Mucosa of descending colon (tissue), 3 donors: Measurements from ENCODE around the gene SLC12A7. TPM values are rescaled to one million over a fixed set of nuclear protein-coding genes. Genes with fewer than 3 reads are reported as not detected.

Experiments used
- ATAC-seq: fragments of 200-7000 bp; cut with Tn5 transposase; one replicate; pipeline ENCODE4 v1.9.1; 2020; ENCODE audit warnings: mild to moderate bottlenecking, moderate library complexity
- DNase-seq, 3 donors: peaks; one replicate each; pipeline ENCODE4 v3.0.0-alpha.2; 2020
- H3K36me3 ChIP-seq: fragments of 200-600 bp; one replicate; pipeline ENCODE4 v1.8.0; 2021; ENCODE audit warnings: low read depth, mild to moderate bottlenecking
- H3K4me1 ChIP-seq: fragments of 200-600 bp; one replicate; pipeline ENCODE4 v1.8.0; 2021; ENCODE audit warnings: low read depth, mild to moderate bottlenecking
- H3K4me3 ChIP-seq: fragments of 200-600 bp; one replicate; pipeline ENCODE4 v1.8.0; 2021; ENCODE audit warnings: mild to moderate bottlenecking
- H3K9me3 ChIP-seq: fragments of 200-600 bp; one replicate; pipeline ENCODE4 v1.8.0; 2021; ENCODE audit warnings: mild to moderate bottlenecking
- intact Hi-C, 2 donors: fragments of 100-400 bp; cut with DNase I in 1 of 2; cut with micrococcal nuclease in 1 of 2; formaldehyde crosslinking; loops; one replicate each; pipeline versions ENCODE4 v1.11.0 to v1.11.1; 2022; cut with DNase I, micrococcal nuclease
- total RNA-seq, 3 donors: library from RNA; stranded (reverse); fragmentation: NEBNext Ultra II Directional in 2 of 3; extraction: Animal tissue kit (Norgen Biotek cat#: 25700) in 2 of 3; gene quantifications; one replicate each; pipeline versions ENCODE4 v1.2.1 to v1.2.4, GENCODE V29; 2021 to 2023
- TF ChIP-seq, protein P1 (sequence below): fragments of 200-600 bp; IDR thresholded peaks from one replicate; pipeline ENCODE4 v1.8.0; 2022; ENCODE audit warnings: antibody characterized with exemption, mild to moderate bottlenecking
- donor health status: DM: no; HTN: no; CAD: no; lungs with moderate emphysema.
- donor health status: DM: no; HTN: no; CAD: no.
- donor health status: DM: no; HTN: yes; CAD: no.

SLC12A7 gene
- total RNA-seq, 3 donors from 2014 or later = 80.5 to 97.4 (median 94.1) TPM

DNA sequence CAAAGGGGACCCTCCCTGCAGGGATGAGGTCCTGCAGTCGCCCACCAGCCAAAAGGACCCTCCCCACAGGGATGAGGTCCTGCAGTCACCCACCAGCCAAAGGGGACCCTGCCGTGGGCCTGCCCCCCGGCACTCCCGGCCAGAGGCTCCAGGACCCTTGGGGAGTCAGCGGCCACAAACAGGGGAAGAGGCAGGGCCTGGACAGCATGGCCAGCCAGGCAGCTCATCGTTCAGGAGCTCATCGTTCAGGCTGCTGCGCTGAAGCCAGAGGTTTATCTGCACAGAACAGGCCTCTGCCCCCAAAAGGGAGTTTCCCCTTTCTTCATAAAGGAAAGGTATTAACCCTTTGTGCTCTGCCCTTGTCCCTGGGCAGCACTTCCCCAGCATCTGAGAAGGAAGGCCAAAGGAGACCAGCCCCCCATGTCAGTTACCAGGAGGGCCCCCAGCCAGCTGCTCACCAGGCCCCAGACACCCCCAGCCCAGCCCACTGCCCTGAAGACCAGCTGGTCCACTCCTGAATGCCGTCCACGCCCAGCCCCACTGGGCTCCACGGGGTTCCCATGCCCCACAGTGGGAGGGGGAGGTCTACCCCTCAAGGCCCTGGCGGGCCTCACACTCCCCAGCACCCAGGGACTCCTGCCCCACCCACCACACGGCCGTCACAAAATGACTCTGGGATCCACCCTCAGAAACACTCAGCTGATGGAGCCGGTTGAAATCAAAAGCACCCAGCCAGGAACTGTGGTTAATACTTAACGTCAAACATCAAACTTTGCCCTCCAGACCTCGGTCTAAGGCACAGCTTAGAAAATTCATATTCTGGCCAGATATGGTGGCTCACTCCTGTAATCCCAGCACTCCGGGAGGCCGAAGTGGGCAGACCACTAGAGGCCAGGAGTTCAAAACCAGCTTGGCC, 6.3 kb downstream of the SLC12A7 start:
- no peaks in the 10 kb centered on the region for H3K36me3 ChIP-seq
- peaks cover 80% of the 10 kb centered on the region for H3K4me1 ChIP-seq
- TF ChIP-seq, protein P1, sequence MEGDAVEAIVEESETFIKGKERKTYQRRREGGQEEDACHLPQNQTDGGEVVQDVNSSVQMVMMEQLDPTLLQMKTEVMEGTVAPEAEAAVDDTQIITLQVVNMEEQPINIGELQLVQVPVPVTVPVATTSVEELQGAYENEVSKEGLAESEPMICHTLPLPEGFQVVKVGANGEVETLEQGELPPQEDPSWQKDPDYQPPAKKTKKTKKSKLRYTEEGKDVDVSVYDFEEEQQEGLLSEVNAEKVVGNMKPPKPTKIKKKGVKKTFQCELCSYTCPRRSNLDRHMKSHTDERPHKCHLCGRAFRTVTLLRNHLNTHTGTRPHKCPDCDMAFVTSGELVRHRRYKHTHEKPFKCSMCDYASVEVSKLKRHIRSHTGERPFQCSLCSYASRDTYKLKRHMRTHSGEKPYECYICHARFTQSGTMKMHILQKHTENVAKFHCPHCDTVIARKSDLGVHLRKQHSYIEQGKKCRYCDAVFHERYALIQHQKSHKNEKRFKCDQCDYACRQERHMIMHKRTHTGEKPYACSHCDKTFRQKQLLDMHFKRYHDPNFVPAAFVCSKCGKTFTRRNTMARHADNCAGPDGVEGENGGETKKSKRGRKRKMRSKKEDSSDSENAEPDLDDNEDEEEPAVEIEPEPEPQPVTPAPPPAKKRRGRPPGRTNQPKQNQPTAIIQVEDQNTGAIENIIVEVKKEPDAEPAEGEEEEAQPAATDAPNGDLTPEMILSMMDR = no peak
- H3K9me3 ChIP-seq = no peaks in the 10 kb centered on the region
- ATAC-seq (peak; percentile 78), DNase-seq (peak; percentile 87 to 93 (median 89))
- intact Hi-C loops = no loop called here
- H3K4me3 ChIP-seq = no peak overlapping the region

DNA sequence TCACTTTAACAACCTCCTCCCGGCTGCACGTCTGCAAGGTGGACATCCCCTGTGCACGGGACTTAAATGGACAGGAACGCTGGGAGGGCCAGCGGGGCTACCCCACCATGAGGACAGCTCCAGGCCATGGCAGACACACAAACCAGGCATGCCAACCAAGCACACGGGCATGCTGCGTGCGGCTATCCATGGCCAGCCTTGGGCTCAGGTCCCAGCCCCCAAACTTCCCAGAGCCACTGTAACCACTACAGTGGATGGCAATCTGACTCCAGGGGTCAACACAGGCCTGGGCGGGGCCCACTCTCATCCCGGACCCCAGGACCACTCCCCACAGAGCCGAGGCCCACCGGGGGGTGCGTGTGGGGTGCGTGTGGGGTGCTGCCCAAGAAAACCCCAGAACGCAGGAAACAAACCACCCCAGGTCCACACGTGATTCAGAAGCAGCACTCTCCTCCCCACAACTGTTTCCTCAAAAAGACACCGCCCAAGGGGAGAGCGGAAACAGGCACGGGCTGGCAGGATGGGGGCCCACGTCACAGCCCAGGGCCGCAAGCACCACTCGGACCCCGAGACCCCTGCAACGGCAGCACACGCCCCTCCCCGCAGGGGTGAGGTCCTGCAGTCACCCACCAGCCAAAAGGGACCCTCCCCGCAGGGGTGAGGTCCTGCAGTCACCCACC, 7.4 kb downstream of the SLC12A7 start:
- ATAC-seq (peak; percentile 14), DNase-seq (peak; percentile 58 to 74 (median 61))
- TF ChIP-seq, protein P1 = no peak

DNA sequence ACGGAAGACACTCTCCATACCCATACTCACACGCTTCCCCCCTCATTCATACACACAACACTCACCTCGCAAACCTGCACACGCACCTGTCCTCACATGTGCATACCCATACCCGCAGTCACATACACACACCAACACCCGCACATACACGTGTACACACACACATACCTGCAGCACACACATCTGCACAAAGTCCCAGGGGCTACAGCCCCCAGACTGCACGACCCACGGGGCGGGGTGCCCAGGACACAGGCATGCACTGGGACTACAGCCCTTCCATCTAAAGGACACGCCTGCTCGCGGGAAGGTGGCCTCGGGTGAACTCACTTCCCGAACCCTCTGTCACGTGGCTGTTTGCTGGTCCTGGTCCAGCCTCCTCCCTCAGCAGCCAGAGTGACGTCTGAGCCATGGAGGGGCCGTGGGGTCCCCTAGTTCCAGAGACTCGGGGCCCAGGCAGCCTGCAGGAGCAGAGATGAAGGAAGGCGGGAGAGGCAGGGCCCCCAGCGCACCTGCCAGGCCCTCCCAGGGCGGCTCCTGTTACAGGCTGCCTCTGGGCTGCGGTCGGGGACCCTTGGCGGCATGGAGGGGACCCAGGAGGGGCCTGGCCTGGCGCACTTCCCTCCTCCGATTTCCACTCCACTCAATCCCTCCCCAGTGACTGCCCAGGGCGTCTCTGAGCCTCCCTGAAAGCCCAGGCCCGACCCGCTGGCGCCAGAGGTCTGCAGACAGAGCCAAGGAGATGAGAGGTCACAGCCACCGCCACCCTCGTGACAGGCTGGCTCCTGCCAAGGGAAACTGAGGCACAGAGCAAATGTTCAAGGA, 8.1 kb downstream of the SLC12A7 start:
- H3K4me1 ChIP-seq = peaks cover 65% of the 10 kb centered on the region
- intact Hi-C loops = no loop called here
- peak; percentile 54 for ATAC-seq
- H3K36me3 ChIP-seq = no peaks in the 10 kb centered on the region
- peak; percentile 86 to 91 (median 86) for DNase-seq
- no peaks in the 10 kb centered on the region for H3K9me3 ChIP-seq
- TF ChIP-seq, protein P1 = no peak
- H3K4me3 ChIP-seq = no peak overlapping the region

More for the DNA sequence above, 7.4 kb downstream of the SLC12A7 start:
- H3K36me3 ChIP-seq = no peaks in the 10 kb centered on the region
- intact Hi-C loops = no loop called here
- no peak overlapping the region for H3K4me3 ChIP-seq
- no peaks in the 10 kb centered on the region for H3K9me3 ChIP-seq
- peaks cover 71% of the 10 kb centered on the region for H3K4me1 ChIP-seq

DNA sequence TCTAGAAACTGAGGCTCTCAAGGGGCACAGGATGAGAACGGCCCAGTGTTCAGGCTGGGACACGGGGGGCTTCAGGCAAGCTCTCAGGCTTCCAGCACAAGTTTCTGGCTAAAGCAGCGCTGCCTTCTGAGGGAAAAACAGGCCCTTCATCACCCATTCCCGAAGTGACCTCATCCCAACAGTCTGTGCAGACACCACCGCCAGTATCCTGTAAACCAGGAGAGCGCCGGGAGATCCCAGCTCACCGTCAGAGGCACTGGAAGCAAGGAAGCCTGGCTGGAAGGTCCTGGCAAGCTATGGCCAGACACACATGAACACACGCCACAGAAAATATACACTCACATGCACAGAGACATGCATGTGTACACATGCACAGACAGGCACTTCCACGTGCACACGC, 8.8 kb downstream of the SLC12A7 start:
- Histone ChIP-seq H3K9me3 (no peaks in the 10 kb centered on the region), H3K4me3 (no peak overlapping the region), H3K36me3 (no peaks in the 10 kb centered on the region), H3K4me1 (peaks cover 59% of the 10 kb centered on the region)
- ATAC-seq (no peak), DNase-seq (no peak)
- TF ChIP-seq, protein P1 = no peak
- intact Hi-C loops = no loop called here

DNA sequence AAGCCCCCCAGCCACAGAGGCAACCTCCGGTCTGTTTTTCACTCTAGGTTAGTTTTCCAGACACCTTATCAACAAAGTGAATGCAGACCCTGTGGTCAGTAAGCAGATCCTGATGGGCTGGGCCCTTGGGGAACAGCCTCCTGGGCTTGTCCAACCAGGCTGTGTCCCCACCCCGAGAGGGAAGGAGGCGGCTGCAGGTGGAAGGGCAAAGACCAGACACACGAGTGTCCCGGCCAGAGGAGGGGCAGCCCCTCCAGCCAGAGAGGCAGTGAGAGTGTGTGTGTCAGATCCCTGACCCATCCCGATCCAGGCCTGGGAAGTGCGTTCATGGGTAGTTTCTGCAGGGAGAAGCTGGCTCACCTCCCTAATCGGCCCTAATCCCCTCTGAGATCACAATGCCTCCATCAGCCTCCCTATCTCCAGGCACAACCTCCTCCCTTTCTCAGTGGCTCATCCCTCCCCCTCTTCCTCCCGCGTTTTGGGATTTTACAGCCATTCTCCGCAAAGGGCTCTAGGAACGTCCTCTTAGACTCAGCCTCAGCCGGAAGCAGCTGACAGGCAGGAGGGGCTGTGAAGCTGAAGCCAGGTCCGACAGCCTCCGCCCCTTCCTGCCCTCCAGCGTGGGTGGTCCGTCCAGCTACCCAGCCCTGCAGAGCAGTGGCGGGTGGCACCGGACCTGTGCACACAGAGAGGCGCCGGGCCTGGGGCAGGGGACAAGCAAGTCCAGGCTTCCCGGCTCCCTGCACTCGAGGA, 9.7 kb downstream of the SLC12A7 start:
- TF ChIP-seq, protein P1 = no peak
- DNase-seq = peak; percentile 46 to 73 (median 57)
- Histone ChIP-seq H3K4me3 (no peak overlapping the region), H3K9me3 (no peaks in the 10 kb centered on the region), H3K36me3 (no peaks in the 10 kb centered on the region), H3K4me1 (peaks cover 51% of the 10 kb centered on the region)
- no peak for ATAC-seq
- intact Hi-C loops = no loop called here
